ENCODE data around the gene DLGAP1.

DNA sequence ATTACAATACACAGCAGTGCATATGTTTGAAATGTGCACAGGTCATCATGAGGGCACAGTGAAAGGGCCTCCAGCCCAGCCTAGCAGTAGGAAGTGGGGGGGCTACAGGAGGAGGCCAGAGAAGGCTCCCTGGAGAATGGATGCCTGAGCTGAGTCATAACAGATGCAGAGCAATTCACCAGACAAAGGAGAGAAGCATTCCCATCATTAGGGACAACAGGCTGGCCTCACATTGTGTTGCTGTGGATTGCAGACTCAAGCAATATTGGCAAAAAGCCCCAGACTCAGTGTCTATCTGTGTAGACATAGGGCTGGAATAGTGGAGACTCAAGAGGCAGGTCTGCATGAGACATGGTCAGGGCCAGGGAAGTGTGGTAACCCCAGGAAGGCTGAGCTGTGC lies 329.9 kb downstream of the DLGAP1 start:
- no peak for TF ChIP-seq POLR2A (IDR thresholded peaks at IDR 0.05; ENCODE audit: low read depth, low read length)
- TF ChIP-seq, protein P1, sequence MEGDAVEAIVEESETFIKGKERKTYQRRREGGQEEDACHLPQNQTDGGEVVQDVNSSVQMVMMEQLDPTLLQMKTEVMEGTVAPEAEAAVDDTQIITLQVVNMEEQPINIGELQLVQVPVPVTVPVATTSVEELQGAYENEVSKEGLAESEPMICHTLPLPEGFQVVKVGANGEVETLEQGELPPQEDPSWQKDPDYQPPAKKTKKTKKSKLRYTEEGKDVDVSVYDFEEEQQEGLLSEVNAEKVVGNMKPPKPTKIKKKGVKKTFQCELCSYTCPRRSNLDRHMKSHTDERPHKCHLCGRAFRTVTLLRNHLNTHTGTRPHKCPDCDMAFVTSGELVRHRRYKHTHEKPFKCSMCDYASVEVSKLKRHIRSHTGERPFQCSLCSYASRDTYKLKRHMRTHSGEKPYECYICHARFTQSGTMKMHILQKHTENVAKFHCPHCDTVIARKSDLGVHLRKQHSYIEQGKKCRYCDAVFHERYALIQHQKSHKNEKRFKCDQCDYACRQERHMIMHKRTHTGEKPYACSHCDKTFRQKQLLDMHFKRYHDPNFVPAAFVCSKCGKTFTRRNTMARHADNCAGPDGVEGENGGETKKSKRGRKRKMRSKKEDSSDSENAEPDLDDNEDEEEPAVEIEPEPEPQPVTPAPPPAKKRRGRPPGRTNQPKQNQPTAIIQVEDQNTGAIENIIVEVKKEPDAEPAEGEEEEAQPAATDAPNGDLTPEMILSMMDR (IDR thresholded peaks at IDR 0.05 in 2 of 3, conservative IDR thresholded peaks at IDR 0.05 in 1 of 3; ENCODE audit: control insufficient read depth in 2 of 3, extremely low read depth in 1 of 3, insufficient read depth in 1 of 3, low read depth in 3 of 3, low read length in 3 of 3) = no peak
